HPDE6-E6E7 (cell line): Measurements from ENCODE around the gene PLCB4.

Experiments
- DNase-seq: peaks from one replicate; pipeline ENCODE4 v3.0.0; 2011; ENCODE audit warnings: missing footprints; ENCODE audit errors: extremely low spot score

The PLCB4 gene

GRCh38 chr20:9495701-9496100 is 426.8 kb downstream of the PLCB4 start:
- no peak for DNase-seq

- no peak for DNase-seq
Observed at GRCh38 chr20:9496155-9496554, 427.3 kb downstream of the PLCB4 start.

- DNase-seq = no peak
Observed at GRCh38 chr20:9498322-9498721, 429.4 kb downstream of the PLCB4 start.

- no peak for DNase-seq
Observed at GRCh38 chr20:9499126-9499899, 430.4 kb downstream of the PLCB4 start.

GRCh38 chr20:9500121-9500520 is 431.2 kb downstream of the PLCB4 start:
- no peak for DNase-seq

- DNase-seq = no peak
Observed at GRCh38 chr20:9501473-9501872, 432.6 kb downstream of the PLCB4 start.

GRCh38 chr20:9503526-9504245 is 434.8 kb downstream of the PLCB4 start:
- DNase-seq = no peak

GRCh38 chr20:9506280-9506821 is 437.5 kb downstream of the PLCB4 start:
- no peak for DNase-seq

GRCh38 chr20:9506964-9507369 is 438.1 kb downstream of the PLCB4 start:
- no peak for DNase-seq

- no peak for DNase-seq
Observed at GRCh38 chr20:9507544-9508239, 438.8 kb downstream of the PLCB4 start.

- no peak for DNase-seq
Observed at GRCh38 chr20:9508240-9508661, 439.4 kb downstream of the PLCB4 start.

GRCh38 chr20:9508696-9509178 is 439.9 kb downstream of the PLCB4 start:
- DNase-seq = no peak

GRCh38 chr20:9509246-9509645 is 440.4 kb downstream of the PLCB4 start:
- DNase-seq = no peak

- no peak for DNase-seq
Observed at GRCh38 chr20:9510911-9511310, 442.0 kb downstream of the PLCB4 start.

GRCh38 chr20:9514072-9514460 is 445.2 kb downstream of the PLCB4 start:
- no peak for DNase-seq

- DNase-seq = no peak
Observed at GRCh38 chr20:9514461-9515213, 445.8 kb downstream of the PLCB4 start, which contains the start of gene LAMP5. LAMP5 (plus strand) TSS chr20:9514590; CDS start chr20:9514853, 263 bp downstream.

- DNase-seq = no peak
Observed at GRCh38 chr20:9515214-9515585, 446.3 kb downstream of the PLCB4 start.

- no peak for DNase-seq
Observed at GRCh38 chr20:9515741-9516233, 446.9 kb downstream of the PLCB4 start.

GRCh38 chr20:9516234-9516871 is 447.5 kb downstream of the PLCB4 start:
- DNase-seq = no peak

- no peak for DNase-seq
Observed at GRCh38 chr20:9517297-9518162, 448.6 kb downstream of the PLCB4 start.
